HG02759 (cell line): ENCODE measurements around the gene POGZ.
"Not testable (repeated sequence)": the region's sequence is repeated elsewhere in the genome, so short reads cannot be mapped to it uniquely, and the experiment has no call there.

Experiments
- ATAC-seq: cut with Tn5 transposase; IDR thresholded peaks from one replicate; pipeline ENCODE4 v1.9.1; 2021; ENCODE audit warnings: mild to moderate bottlenecking, moderate library complexity; ENCODE audit not compliant: unreplicated experiment

The POGZ gene

DNA sequence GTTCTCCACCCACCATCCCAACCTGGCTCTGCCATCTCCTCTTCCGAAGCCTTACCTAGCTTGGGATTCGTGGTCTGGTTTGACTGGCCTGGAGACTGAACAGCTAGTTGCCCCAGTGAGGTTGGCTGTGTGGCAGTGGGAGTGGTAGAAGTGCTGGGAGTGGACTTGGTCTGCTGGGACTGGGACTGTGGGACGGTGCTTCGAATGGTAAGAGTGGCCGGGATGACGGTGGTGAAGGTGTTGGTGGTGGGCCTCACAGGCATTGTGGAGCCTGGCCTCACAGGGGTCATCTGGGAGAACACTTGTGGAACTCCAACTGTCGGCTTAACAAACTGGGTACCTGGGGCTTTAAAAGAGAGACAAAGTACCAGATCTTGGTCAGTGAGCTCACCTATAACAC lies 31.2 kb downstream of the POGZ start:
- ATAC-seq, result no peak

DNA sequence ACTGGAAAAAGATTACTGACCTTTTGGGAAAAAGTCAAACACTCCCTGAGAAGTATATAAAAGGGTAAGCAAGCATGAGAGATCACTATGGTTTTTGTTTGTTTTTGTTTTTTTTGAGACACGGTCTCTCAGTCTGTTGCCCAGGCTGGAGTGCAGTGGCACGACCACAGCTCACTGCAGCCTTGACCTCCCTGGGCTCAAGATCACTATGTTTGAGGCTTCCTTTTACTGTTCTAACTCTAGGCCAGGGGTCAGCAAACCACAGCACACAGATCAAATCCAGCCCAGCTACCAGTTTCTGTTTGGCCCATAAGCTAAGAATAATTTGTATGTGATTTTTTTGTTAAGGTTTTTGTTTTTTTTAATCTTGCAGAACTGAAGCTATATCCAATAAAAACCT lies 34.2 kb downstream of the POGZ start:
- no peak for ATAC-seq

DNA sequence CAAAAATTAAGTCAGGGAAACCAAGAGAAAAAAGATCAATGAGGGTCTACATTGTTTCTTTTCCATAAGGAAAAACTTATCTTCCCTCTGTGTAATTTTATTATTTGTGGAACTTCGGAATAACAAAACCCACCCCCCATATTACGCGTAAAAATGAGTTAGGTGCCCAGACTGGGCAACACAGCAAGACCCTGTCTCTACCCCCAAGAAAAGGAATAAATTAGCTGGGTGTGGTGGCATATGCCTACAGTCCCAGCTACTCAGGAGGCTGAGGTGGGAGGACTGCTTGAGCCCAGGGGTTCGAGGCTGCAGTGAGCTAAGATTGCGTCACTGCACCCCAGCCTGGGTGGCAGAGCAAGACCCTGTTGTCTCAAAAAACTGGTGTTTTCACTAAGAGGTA lies 39.5 kb downstream of the POGZ start:
- no peak for ATAC-seq

DNA sequence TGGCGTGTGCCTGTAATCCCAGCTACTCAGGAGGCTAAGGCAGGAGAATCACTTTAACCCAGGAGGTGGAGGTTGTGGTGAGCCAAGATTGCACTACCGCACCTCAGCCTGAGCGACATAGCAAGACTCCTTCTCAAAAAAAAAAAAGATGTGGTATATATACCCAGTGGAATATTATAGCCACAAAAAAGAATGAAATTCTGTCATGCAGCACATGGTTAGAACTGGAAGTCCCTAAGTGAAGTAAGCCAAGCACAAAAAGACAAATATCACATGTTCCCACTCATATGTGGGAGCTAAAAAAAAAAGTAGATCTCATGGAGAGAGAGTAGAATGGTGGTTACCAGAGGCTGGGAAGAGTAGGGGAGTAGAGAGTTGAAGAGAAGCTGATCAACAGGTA lies 41.2 kb downstream of the POGZ start:
- no peak for ATAC-seq

DNA sequence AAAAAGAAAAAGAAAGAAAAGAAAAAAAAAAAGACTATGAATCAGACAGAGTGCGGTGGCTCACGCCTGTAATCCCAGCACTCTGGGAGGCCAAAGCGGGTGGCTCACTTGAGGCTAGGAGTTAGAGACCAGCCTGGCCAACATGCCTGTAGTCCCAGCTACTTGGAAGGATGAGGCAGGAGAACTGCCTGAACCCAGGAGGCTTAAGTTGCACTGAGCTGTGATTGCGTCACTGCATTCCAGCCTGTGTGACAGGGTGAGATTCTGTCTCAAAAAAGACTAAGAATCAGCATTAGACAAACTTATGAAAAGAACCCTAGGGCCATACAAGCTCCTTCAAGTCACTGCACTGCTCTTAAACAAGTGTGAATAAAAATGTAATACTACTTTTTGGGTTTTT lies 43.1 kb downstream of the POGZ start:
- no peak for ATAC-seq

DNA sequence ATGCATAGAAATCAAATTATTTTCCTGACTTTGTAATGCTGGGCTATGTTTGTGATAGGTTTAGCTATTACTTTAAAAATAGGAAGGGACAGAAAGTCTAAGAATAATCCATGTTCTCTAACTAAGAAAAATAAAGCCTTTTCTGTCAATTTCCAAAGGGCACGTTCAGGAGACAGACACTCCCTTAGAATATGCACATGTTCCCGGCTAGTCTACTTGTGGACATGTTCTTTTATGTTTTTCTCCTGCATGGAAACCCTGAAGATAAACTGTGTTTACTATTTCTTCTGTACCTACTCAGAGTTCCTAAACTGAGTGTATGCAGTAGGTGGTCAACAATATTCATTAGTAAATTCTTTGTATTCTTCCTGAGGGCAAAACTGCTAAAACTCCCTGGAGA lies 47.4 kb downstream of the POGZ start:
- ATAC-seq, result no peak

DNA sequence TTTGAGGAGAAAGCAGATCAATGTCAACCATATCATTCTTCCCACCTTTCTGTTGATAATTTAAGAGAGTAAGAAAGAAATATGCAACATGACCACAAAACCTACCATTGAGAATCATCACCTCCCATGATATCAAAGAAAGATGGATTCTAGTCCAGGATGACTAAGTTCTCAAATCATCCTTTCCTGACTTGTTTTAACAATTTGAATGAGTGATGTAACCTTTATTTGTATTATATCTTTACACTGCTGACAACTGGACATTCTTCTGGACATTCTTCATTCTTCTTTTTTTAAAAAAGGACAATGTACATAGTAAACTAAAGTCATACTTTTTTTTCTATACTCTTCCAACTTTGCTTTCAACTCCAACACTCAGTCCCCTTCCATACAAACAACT lies 50.4 kb downstream of the POGZ start:
- no peak for ATAC-seq

DNA sequence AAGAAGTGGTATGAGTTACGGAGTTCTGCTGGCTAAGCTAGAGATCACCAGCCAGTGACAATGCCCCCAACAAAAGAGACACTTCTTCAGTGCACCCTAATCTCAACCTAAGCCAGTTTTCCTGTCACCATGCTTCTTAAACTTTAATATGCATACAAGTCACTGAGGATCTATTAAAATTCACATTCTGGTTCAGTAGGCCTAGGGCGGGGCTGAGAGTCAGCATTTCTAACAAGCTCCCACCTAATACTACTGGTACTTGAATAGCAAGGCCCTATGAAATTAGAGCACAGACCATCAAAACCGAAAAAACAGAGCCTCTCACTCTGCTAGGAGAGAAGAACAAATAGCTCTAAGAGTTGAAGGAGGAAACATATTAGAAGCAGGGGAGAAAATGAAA lies 52.0 kb downstream of the POGZ start:
- no peak for ATAC-seq

DNA sequence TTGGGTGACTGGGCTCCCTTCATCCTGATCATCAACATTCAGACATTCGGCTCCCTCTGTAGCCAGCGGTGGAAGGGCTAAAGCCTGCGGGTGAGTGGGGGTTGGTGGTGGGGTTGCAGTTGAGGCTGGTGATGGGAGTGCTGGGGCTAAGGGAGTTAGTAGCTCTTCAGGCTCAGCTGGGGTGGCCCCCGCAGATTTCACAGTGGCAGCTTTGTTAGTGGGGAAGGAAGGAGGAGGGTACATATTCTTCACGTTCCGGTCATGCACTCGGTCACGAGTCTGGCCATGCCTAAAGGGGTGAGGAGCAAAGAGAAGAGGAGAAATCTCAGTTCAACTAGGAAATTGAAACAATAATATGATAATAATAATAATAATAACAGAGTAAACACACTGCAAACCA lies 53.1 kb downstream of the POGZ start:
- no peak for ATAC-seq

DNA sequence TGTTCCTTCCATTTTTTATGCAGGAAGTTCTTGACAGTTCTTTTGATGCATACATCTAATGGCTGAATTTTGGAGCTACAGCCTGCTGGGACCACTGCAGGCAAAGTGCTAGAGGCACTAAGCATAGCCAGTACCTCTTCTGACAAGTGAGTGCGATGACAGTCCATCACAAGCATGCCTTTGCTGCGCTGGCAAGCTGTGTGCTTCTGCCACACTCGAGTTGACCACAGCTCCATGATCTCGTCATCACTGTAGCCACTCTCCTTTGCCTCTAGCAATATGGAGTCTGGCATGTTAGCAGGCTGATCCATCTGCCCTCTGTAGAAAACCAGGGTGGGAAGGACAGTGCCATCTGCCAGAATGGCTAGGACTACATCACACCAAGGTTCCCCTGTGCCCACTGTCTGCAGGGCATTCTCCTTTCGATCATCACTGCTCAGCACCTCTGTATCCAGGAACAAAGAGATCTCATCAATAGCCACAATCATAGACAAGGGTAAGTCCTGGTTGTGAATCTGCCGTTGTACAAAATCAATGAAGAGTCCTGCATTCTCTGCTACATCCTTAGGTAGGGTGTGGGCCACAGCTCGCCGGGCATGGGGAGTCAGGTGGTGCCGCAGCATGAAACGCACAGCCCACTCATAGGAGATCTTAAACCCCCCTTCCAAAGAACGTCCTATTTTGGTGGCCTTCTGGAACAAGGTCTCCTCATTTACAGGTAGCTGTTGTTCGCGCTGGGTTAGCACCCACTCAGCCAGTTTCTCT lies 53.9 kb downstream of the POGZ start:
- no peak for ATAC-seq

DNA sequence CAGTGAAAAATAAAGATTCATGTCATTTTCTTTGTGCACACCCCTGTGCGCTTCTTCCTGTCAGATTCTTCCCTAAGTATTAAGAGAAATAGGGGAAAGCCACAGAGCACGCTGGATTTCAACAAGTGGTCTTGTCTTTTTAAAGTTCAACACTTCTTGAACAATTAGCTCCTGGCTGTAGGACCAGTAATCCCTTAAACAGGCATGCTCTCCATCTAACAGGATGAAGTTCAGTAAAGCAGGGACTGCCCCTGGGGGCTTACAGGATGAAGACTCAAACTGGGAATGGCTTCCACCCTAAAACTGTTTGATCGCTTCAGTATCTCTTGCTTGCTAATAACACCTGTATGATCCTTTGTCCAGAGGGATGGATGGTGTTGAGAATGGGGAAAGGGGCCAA lies 55.7 kb downstream of the POGZ start:
- ATAC-seq, result no peak

DNA sequence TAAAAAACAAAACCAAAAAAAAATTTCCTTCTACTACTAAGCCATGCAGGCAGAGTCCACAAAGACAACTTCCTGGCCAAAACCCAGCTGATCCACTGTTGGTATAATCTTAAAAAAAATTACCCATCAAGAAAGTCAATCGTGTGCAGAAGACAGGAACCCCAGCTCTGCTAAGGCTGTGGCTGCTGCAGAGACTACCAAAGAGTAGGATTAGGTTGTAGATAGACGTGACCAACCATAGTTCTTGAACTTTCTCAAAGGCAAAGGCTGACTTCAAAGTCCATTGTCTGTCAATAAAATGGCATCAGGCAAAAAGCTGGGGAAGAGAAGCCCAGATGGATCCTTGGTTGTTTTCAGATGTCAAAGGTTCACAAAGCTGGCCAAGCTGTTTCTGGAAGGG lies 56.5 kb downstream of the POGZ start:
- no peak for ATAC-seq

DNA sequence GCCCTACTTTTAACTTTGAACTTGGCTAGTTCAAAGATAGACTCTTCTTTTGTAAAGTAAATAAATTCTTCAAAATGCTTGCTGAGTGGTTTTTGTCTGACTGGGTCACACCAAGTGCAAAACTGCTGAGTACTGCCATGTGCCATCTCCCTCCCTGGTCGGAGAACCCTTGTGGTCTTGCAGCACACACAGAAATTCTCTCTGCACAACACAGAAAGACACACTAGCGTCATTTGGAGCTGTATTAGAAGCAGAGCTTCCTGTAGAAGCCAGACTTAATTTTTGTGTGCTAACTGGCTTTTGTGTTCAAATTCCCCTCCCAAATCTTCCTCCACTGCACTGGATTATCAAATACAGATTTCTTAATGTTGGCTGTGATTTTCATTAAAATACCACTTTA lies 57.4 kb downstream of the POGZ start:
- no peak for ATAC-seq

DNA sequence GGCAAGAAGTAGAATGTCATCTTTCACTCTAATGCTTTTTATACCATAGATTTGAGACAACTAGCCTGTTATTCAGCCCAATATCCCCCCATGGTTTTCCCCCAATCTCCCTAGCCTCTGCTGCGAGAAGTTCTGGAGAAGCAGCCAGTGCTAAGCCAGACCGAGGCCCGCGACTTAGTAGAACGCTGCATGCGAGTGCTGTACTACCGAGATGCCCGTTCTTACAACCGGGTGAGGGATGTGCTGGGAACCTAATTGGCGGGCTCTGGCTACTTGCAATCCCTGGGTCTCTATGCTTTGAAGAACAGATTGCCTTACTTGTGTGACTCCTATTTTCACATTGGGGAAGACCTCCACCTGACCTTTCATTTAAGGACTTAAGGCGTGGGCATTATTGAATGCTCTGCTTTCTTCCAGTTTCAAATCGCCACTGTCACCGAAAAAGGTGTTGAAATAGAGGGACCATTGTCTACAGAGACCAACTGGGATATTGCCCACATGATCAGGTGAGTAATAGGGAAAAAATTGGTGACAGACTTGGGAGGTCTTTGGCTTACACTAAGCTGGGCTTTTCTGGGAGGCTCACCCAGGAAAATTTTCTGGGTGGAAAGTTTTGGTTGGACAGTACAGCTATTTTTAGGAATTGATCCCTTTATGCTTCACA lies 58.0 kb downstream of the POGZ start:
- ATAC-seq, result no peak

DNA sequence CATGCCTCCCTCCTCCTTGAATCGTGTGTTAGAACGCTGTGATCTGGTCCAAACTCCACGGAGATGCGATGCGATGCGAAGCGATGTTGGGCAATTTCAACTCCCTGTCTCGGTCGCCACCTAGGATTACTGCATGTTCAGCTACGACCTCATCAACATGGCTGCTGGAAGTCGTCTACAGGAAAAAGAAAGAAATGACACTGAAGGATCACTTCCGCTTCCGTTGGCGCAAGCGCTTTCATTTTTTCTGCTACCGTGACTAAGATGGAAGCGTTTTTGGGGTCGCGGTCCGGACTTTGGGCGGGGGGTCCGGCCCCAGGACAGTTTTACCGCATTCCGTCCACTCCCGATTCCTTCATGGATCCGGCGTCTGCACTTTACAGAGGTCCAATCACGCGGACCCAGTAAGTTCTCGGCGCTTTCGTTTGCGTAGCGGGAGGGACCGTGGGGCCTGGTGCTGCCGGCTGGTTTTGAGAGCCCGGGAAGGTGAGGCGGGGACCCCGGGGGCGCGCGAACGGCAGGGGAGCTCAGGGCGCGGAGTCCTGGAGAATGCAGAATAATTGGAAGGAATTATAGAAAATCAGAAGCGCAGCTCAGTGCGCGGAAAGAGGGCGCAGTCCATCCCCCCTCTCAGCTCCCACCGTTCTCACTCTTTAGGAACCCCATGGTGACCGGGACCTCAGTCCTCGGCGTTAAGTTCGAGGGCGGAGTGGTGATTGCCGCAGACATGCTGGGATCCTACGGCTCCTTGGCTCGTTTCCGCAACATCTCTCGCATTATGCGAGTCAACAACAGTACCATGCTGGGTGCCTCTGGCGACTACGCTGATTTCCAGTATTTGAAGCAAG lies 59.7 kb downstream of the POGZ start, which contains the start of gene PSMB4:
Gene PSMB4, plus strand, starts transcription at position 250 of the 848 bp plus-strand sequence. Its CDS starts 15 bp downstream, at position 265.
- ATAC-seq, result peak; percentile 82

DNA sequence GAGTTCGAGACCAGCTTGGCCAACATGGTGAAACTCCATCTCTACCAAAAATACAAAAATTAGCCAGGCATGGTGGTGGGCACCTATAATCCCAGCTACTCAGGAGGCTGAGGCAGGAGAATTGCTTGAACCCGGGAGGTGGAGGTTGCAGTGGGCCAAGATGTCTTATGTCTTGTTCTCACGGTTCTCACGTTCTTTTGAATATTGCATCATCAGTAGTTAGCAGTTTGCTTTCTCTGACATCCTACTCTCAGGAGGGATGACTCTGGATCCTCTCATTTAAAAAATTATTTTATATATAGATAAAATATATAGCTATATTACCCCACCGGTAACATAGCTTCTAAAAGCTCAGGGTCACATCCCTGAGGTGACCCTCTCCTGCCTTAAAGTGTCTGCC lies 63.0 kb downstream of the POGZ start:
- ATAC-seq, result not testable (repeated sequence)

DNA sequence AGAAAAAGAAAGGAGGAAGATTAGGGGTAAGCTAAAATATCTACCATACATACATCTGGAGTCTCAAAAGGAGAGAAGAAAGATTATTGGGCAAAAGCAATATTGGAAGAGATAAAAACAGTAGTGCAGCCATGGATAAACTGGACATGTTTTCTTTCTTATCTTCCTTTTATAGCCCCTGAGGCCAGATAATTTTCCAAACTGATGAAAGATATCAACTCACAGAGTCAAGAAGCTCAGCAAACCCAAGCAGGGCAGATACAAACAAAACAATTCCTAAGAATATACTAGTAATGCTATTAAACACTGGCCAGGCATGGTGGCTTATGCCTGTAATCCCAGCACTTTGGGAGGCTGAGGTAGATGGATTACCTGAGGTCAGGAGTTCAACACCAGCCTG lies 65.7 kb downstream of the POGZ start:
- no peak for ATAC-seq

DNA sequence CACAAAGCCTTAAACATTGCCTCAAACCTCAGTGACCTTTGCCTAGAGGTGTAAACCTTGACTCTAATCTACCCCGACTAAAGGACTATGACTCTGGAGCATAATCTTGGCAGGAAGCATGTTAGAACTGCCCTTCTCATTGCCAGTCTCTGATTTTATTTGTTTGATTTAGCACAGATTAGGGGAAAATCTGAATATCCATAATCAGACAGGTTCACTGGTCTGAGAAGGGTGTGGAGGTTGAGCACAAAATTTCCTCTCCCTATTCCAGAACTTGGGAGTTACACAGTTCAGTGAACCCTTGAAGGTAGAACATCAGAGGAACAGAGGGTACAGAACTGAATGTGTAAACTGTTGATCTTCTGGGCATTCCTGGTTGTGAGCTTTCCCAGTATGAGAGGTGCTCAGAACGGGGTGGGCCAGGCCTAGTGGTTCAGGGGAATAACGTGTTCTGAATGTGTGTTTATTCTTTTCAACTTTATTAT lies 68.2 kb downstream of the POGZ start:
- no peak for ATAC-seq

DNA sequence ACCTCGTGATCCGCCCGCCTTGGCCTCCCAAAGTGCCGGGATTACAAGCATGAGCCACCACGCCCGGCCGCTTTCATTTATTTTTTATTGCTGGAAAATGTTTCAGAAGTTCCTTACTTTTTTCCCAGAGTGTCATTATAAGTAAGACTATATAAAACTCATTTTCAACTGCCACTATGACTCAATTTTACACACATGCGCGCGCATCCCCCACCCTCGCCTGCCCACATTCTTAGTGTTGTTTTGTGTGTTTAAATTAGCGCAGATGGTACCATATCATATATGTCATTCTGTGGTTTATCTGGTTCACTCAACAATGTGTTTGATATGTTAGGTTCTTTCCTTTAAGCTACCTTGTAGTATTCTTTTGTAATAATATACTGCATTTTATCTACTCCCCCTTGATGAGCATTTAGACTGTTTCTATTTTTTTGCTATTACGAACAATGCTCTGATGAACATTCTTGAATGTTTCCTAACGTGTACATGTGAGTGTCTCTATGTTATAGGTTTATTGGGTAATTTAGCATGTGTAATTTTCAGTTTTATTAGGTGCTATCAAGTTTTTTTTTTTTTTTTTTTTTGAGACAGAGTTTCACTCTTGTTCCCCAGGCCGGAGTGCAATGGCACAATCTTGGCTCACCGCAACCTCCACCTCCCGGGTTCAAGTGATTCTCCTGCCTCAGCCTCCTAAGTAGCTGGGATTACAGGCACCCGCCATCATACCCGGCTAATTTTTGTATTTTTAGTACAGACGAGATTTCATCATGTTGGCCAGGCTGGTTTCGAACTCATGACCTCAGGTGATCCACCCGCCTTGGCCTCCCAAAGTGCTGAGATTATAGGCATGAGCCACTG lies 68.8 kb downstream of the POGZ start:
- ATAC-seq, result not testable (repeated sequence)

DNA sequence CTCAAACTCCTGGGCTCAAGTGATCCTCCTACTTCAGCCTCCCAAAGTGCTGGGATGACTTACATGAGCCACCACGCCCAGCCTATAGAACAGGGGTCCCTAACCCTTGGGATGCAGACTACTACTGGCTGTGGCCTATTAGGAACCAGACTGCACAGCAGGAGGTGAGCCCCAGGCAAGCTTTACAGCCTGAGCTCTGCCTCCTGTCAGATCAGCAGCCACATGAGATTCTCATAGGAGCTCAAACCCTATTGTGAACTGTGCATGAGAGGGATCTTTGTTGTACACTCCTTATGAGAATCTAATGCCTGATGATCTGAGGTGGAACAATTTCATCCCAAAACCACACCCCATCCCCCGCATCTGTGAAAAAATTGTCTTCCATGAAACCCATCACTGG lies 73.3 kb downstream of the POGZ start:
- no peak for ATAC-seq

DNA sequence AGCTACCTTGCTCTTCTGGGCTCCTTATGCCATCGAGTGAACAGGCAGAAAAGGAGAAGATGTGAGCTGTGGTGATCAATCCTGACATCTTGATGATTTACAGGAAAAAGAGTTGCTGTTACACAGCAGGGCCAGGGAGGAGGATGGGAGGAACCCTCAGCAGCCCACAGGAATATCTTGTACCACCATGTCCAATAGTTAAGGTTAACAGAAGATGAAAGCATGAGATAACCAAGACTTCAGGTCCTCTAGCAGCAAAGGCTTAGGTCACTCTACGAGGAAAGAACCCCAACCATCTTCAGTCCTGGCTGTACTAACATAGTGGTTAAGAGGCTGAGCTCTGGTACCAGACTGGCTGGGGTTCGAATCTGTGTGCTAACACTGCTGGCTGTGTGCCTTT lies 74.7 kb downstream of the POGZ start:
- ATAC-seq, result no peak
